NCI-H460 (cell line): ENCODE data around the gene CEBPG. TPM values are rescaled to one million over a fixed set of nuclear protein-coding genes. Genes with fewer than 3 reads are reported as not detected.

ENCODE experiments used
- DNase-seq: peaks from one replicate; pipeline ENCODE4 v3.0.0-alpha.2; 2016; ENCODE audit warnings: low read depth; ENCODE audit errors: extremely low read depth
- polyA plus RNA-seq: library from polyadenylated mRNA; depleted of rRNA; stranded (reverse); fragments of >200 nt; gene quantifications from 2 replicates; pipeline ENCODE4 v1.2.3, GENCODE V29; 2014; cell fraction: nucleus; rRNA removed
- total RNA-seq: library from RNA; depleted of rRNA; stranded (reverse); fragments of >200 nt; shearing (Covaris generic); gene quantifications from 2 replicates; pipeline ENCODE4 v1.2.3, GENCODE V29; 2014; rRNA removed

Gene CEBPG
- total RNA-seq: 73.9 and 89.1 TPM in 2 replicates
- 27.2 and 42.6 TPM in 2 replicates for polyA plus RNA-seq

GRCh38 chr19:33373453-33374235 is at the start of gene CEBPG:
CEBPG (plus strand) TSS chr19:33373709; CDS start chr19:33379240, 5,531 bp downstream.
- peak; percentile 84 for DNase-seq

GRCh38 chr19:33324628-33325027 is 48.9 kb upstream of the CEBPG start:
- no peak for DNase-seq

- DNase-seq: no peak
Observed at GRCh38 chr19:33325920-33326319, 47.6 kb upstream of the CEBPG start.

- DNase-seq: no peak
Observed at GRCh38 chr19:33329060-33329459, 44.4 kb upstream of the CEBPG start.

- no peak for DNase-seq
Observed at GRCh38 chr19:33329736-33330135, 43.8 kb upstream of the CEBPG start.

GRCh38 chr19:33332248-33332647 is 41.3 kb upstream of the CEBPG start:
- no peak for DNase-seq

- no peak for DNase-seq
Observed at GRCh38 chr19:33333151-33333550, 40.4 kb upstream of the CEBPG start.

- DNase-seq: no peak
Observed at GRCh38 chr19:33333642-33334041, 39.9 kb upstream of the CEBPG start.

- no peak for DNase-seq
Observed at GRCh38 chr19:33334271-33334670, 39.2 kb upstream of the CEBPG start.

- no peak for DNase-seq
Observed at GRCh38 chr19:33335446-33335845, 38.1 kb upstream of the CEBPG start.

GRCh38 chr19:33339016-33339984 is 34.2 kb upstream of the CEBPG start:
- no peak for DNase-seq

GRCh38 chr19:33340991-33341390 is 32.5 kb upstream of the CEBPG start:
- DNase-seq: no peak

GRCh38 chr19:33343301-33343700 is 30.2 kb upstream of the CEBPG start:
- DNase-seq: no peak

- DNase-seq: no peak
Observed at GRCh38 chr19:33343859-33344572, 29.5 kb upstream of the CEBPG start.

- DNase-seq: no peak
Observed at GRCh38 chr19:33344573-33344925, 29.0 kb upstream of the CEBPG start.

GRCh38 chr19:33345163-33345562 is 28.3 kb upstream of the CEBPG start:
- no peak for DNase-seq

- no peak for DNase-seq
Observed at GRCh38 chr19:33346665-33347064, 26.8 kb upstream of the CEBPG start.

- DNase-seq: no peak
Observed at GRCh38 chr19:33347300-33347699, 26.2 kb upstream of the CEBPG start.

- DNase-seq: no peak
Observed at GRCh38 chr19:33348301-33349010, 25.1 kb upstream of the CEBPG start.
